Mesenchymal stem cell (in vitro differentiated cells and primary cell): Measurements from ENCODE around the gene SLC3A2.
"Not testable (repeated sequence)": the region's sequence is repeated elsewhere in the genome, so short reads cannot be mapped to it uniquely, and the experiment has no call there.

Source experiments
- DNase-seq: peaks from one replicate; pipeline ENCODE4 v3.0.0-alpha.2; 2013
- H2AFZ ChIP-seq: one replicate; pipeline ENCODE4 v1.6.1; 2013; ENCODE audit warnings: low read depth, mild to moderate bottlenecking, control low read depth, inconsistent platforms, low read length, moderate library complexity
- H2AK5ac ChIP-seq: 2 replicates; pipeline ENCODE4 v1.6.1; 2013; ENCODE audit warnings: low read length, moderate library complexity, mild to moderate bottlenecking, inconsistent platforms; ENCODE audit not compliant: severe bottlenecking
- H2BK120ac ChIP-seq: one replicate; pipeline ENCODE4 v1.6.1; 2013; ENCODE audit warnings: low read depth, mild to moderate bottlenecking, inconsistent platforms, low read length, moderate library complexity
- H2BK12ac ChIP-seq, 2 experiments: one replicate each; pipeline ENCODE4 v1.6.1; 2013; ENCODE audit warnings: inconsistent platforms in 2 of 2, low read length in 2 of 2, mild to moderate bottlenecking in 2 of 2, moderate library complexity in 2 of 2, control low read depth in 1 of 2
- H2BK15ac ChIP-seq: one replicate; pipeline ENCODE4 v1.6.1; 2013; ENCODE audit warnings: mild to moderate bottlenecking, low read depth, inconsistent platforms; ENCODE audit not compliant: poor library complexity, severe bottlenecking
- H2BK5ac ChIP-seq: 2 replicates; pipeline ENCODE4 v1.6.1; 2013; ENCODE audit warnings: low read depth, mild to moderate bottlenecking, low read length, control low read depth, inconsistent platforms; ENCODE audit not compliant: poor library complexity, severe bottlenecking
- H3K14ac ChIP-seq, 2 experiments: one replicate each; pipeline ENCODE4 v1.6.1; 2013; ENCODE audit warnings: inconsistent platforms in 2 of 2, low read length in 2 of 2, control low read depth in 1 of 2, mild to moderate bottlenecking in 1 of 2, moderate library complexity in 1 of 2
- H3K18ac ChIP-seq, 2 experiments: one replicate each; pipeline ENCODE4 v1.6.1; 2013; ENCODE audit warnings: inconsistent platforms in 2 of 2, low read length in 2 of 2, control low read depth in 1 of 2, low read depth in 1 of 2, mild to moderate bottlenecking in 1 of 2
- H3K23ac ChIP-seq, 2 experiments: one replicate each; pipeline ENCODE4 v1.6.1; 2013; ENCODE audit warnings: inconsistent platforms in 2 of 2, low read length in 2 of 2, mild to moderate bottlenecking in 2 of 2, moderate library complexity in 2 of 2, control low read depth in 1 of 2
- H3K27ac ChIP-seq: 2 replicates; pipeline ENCODE4 v1.5.1; 2013; ENCODE audit warnings: mild to moderate bottlenecking, moderate library complexity, low read length, control low read depth, inconsistent platforms; ENCODE audit not compliant: poor library complexity, severe bottlenecking
- H3K27me3 ChIP-seq, 2 experiments: 2 replicates each; pipeline versions ENCODE4 v1.6.1 to v1.7.0; 2013; ENCODE audit warnings: low read length in 2 of 2, mild to moderate bottlenecking in 2 of 2, moderate library complexity in 2 of 2, control low read depth in 1 of 2, inconsistent platforms in 1 of 2; ENCODE audit not compliant: control insufficient read depth in 1 of 2, insufficient read depth in 1 of 2
- H3K36me3 ChIP-seq, 2 experiments: 2 replicates each; pipeline versions ENCODE4 v1.6.1 to v1.7.0; 2013; ENCODE audit warnings: low read length in 2 of 2, control low read depth in 1 of 2, inconsistent platforms in 1 of 2, low read depth in 1 of 2, mild to moderate bottlenecking in 1 of 2; ENCODE audit not compliant: insufficient read depth in 2 of 2, control insufficient read depth in 1 of 2
- H3K4ac ChIP-seq, 2 experiments: one replicate each; pipeline ENCODE4 v1.6.1; 2013; ENCODE audit warnings: inconsistent platforms in 2 of 2, low read length in 2 of 2, mild to moderate bottlenecking in 2 of 2, moderate library complexity in 2 of 2, control low read depth in 1 of 2, low read depth in 1 of 2
- H3K4me1 ChIP-seq: 2 replicates; pipeline ENCODE4 v1.6.1; 2013; ENCODE audit warnings: low read depth, low read length, control low read depth; ENCODE audit not compliant: control insufficient read depth, insufficient read depth
- H3K4me2 ChIP-seq: 2 replicates; pipeline ENCODE4 v1.6.1; 2013; ENCODE audit warnings: low read length, mild to moderate bottlenecking, inconsistent platforms; ENCODE audit not compliant: poor library complexity, severe bottlenecking
- H3K4me3 ChIP-seq, 2 experiments: 2 replicates each; pipeline versions ENCODE4 v1.5.1 to v1.7.0; 2013; ENCODE audit warnings: low read length in 2 of 2, mild to moderate bottlenecking in 2 of 2, control low read depth in 1 of 2, low read depth in 1 of 2; ENCODE audit not compliant: insufficient read depth in 1 of 2
- H3K79me1 ChIP-seq: replicated peaks from 2 replicates; pipeline ENCODE4 v1.6.1; 2013; ENCODE audit warnings: mild to moderate bottlenecking, control low read depth, low read length, inconsistent platforms; ENCODE audit not compliant: poor library complexity, severe bottlenecking
- H3K9ac ChIP-seq: 2 replicates; pipeline ENCODE4 v1.7.0; 2013; ENCODE audit warnings: mild to moderate bottlenecking, low read length, moderate library complexity
- H3K9me3 ChIP-seq: 2 replicates; pipeline ENCODE4 v1.7.0; 2013; ENCODE audit warnings: mild to moderate bottlenecking, low read length; ENCODE audit not compliant: control insufficient read depth
- H4K8ac ChIP-seq: one replicate; pipeline ENCODE4 v1.6.1; 2013; ENCODE audit warnings: inconsistent platforms, mild to moderate bottlenecking, low read length, moderate library complexity
- H4K91ac ChIP-seq: one replicate; pipeline ENCODE4 v1.6.1; 2013; ENCODE audit warnings: mild to moderate bottlenecking, low read length, inconsistent platforms
- WGBS: methylation state at CpG from one replicate; pipeline ENCODE4 v1.1.7; 2013; ENCODE audit warnings: mixed read lengths; 5-methylcytosine and 5-hydroxymethylcytosine counted together

Gene SLC3A2

GRCh38 chr11:62840721-62841360, 39.9 kb upstream of the SLC3A2 start:
- not testable (repeated sequence) for H2BK15ac ChIP-seq, H2AFZ ChIP-seq, H4K8ac ChIP-seq, H2BK5ac ChIP-seq, H4K91ac ChIP-seq, H3K27me3 ChIP-seq, H3K14ac ChIP-seq, H2BK120ac ChIP-seq, H2AK5ac ChIP-seq, H3K23ac ChIP-seq, H2BK12ac ChIP-seq, H3K4ac ChIP-seq, H3K9me3 ChIP-seq
- peak; percentile 99 for DNase-seq
- peaks cover 11% of the 10 kb centered on the region in 2 experiments for H3K36me3 ChIP-seq
- peak overlapping the region in 1 of 2 experiments; percentile 19 for H3K18ac ChIP-seq
- H3K79me1 ChIP-seq: peaks cover 12% of the 10 kb centered on the region
- H3K4me2 ChIP-seq: peak overlapping the region; percentile 75
- H3K27ac ChIP-seq: peak overlapping the region; percentile 91
- peak overlapping the region; percentile 17 to 98 for H3K4me3 ChIP-seq
- peak overlapping the region; percentile 96 for H3K9ac ChIP-seq
- under 1% methylated on average over 41 of the region's 41 CpGs for WGBS
- H3K4me1 ChIP-seq: peaks cover 13% of the 10 kb centered on the region

GRCh38 chr11:62841361-62842170, 39.1 kb upstream of the SLC3A2 start:
- Histone ChIP-seq H3K14ac (no peak overlapping the region), H3K23ac (no peak overlapping the region), H3K9me3 (no peaks in the 10 kb centered on the region), H3K9ac (peak overlapping the region; percentile 96), H4K91ac (peak overlapping the region; percentile 94), H3K27ac (peak overlapping the region; percentile 83), H2BK120ac (peak overlapping the region; percentile 96), H3K36me3 (peaks cover 4 to 8% of the 10 kb centered on the region in 2 experiments), H2AFZ (no peak overlapping the region), H3K4me2 (peak overlapping the region; percentile 78), H3K4me3 (peak overlapping the region; percentile 37 to 98), H3K18ac (peak overlapping the region; percentile 62 to 87), H2BK15ac (peak overlapping the region; percentile 64), H3K4ac (peak overlapping the region; percentile 45 to 75), H3K79me1 (peaks cover 8% of the 10 kb centered on the region), H2BK12ac (peak overlapping the region in 1 of 2 experiments; percentile 79), H3K4me1 (peaks cover 13% of the 10 kb centered on the region), H2AK5ac (no peak overlapping the region), H3K27me3 (no peaks in the 10 kb centered on the region), H2BK5ac (peak overlapping the region; percentile 60), H4K8ac (peak overlapping the region; percentile 62)
- DNase-seq: peak; percentile 100
- WGBS: under 1% methylated on average over 31 of the region's 33 CpGs

GRCh38 chr11:62842171-62842741, 38.4 kb upstream of the SLC3A2 start:
- Histone ChIP-seq H3K27ac (peak overlapping the region; percentile 83), H2AFZ (peak overlapping the region; percentile 46), H2BK15ac (peak overlapping the region; percentile 64), H3K79me1 (peaks cover 8% of the 10 kb centered on the region), H3K4ac (peak overlapping the region; percentile 45 to 75), H3K18ac (peak overlapping the region; percentile 62 to 87), H2BK12ac (peak overlapping the region; percentile 17 to 79), H3K9ac (peak overlapping the region; percentile 96), H2BK5ac (peak overlapping the region; percentile 60), H3K9me3 (no peaks in the 10 kb centered on the region), H2AK5ac (peak overlapping the region; percentile 43), H3K27me3 (no peaks in the 10 kb centered on the region), H3K4me3 (peak overlapping the region; percentile 37 to 74), H3K14ac (peak overlapping the region in 1 of 2 experiments; percentile 78), H4K91ac (peak overlapping the region; percentile 94), H4K8ac (peak overlapping the region; percentile 62), H3K23ac (no peak overlapping the region), H3K36me3 (peaks cover 0 to 4% of the 10 kb centered on the region in 2 experiments), H3K4me2 (peak overlapping the region; percentile 78), H3K4me1 (peaks cover 13% of the 10 kb centered on the region), H2BK120ac (peak overlapping the region; percentile 96)
- 5% methylated on average over 30 of the region's 30 CpGs for WGBS
- no peak for DNase-seq

GRCh38 chr11:62842891-62843290, 37.8 kb upstream of the SLC3A2 start:
- peaks cover 13% of the 10 kb centered on the region for H3K4me1 ChIP-seq
- not testable (repeated sequence) for H2AK5ac ChIP-seq, H3K36me3 ChIP-seq, H2AFZ ChIP-seq, H2BK15ac ChIP-seq, H3K4ac ChIP-seq, H3K9me3 ChIP-seq, H3K27ac ChIP-seq, H2BK5ac ChIP-seq, H3K79me1 ChIP-seq, H3K14ac ChIP-seq, DNase-seq, H2BK120ac ChIP-seq, H3K4me2 ChIP-seq, H4K91ac ChIP-seq, H3K27me3 ChIP-seq, H3K23ac ChIP-seq, H2BK12ac ChIP-seq, H3K18ac ChIP-seq
- peak overlapping the region in 1 of 2 experiments; percentile 74 for H3K4me3 ChIP-seq
- 90% methylated on average over 7 of the region's 9 CpGs for WGBS
- peak overlapping the region; percentile 71 for H4K8ac ChIP-seq
- peak overlapping the region; percentile 96 for H3K9ac ChIP-seq
